CD4-positive, alpha-beta T cell treated with Interleukin-10 for 1 hour (primary cell): ENCODE measurements around the gene NRG2.

Source experiments
- DNase-seq: peaks from one replicate; pipeline ENCODE4 v3.0.0-alpha.2; 2020

The NRG2 gene

GRCh38 chr5:139926797-139927503 lies 116.1 kb downstream of the NRG2 start:
- DNase-seq: no peak

GRCh38 chr5:139925650-139926640 lies 117.2 kb downstream of the NRG2 start:
- peak; percentile 40 for DNase-seq

GRCh38 chr5:139925216-139925562 lies 117.9 kb downstream of the NRG2 start:
- no peak for DNase-seq

GRCh38 chr5:139924294-139925215 lies 118.5 kb downstream of the NRG2 start:
- no peak for DNase-seq

- DNase-seq: no peak
Observed at GRCh38 chr5:139919308-139919707, 123.8 kb downstream of the NRG2 start.

GRCh38 chr5:139915834-139916233 lies 127.3 kb downstream of the NRG2 start:
- DNase-seq: no peak

GRCh38 chr5:139915266-139915665 lies 127.8 kb downstream of the NRG2 start:
- DNase-seq: no peak

GRCh38 chr5:139914218-139914807 lies 128.8 kb downstream of the NRG2 start:
- no peak for DNase-seq

GRCh38 chr5:139912804-139913203 lies 130.3 kb downstream of the NRG2 start:
- DNase-seq: no peak

GRCh38 chr5:139912158-139912557 lies 130.9 kb downstream of the NRG2 start:
- no peak for DNase-seq

- DNase-seq: no peak
Observed at GRCh38 chr5:139911425-139912120, 131.5 kb downstream of the NRG2 start.

GRCh38 chr5:139910901-139911300 lies 132.2 kb downstream of the NRG2 start:
- DNase-seq: no peak

- no peak for DNase-seq
Observed at GRCh38 chr5:139910036-139910435, 133.1 kb downstream of the NRG2 start.

GRCh38 chr5:139908749-139909148 lies 134.3 kb downstream of the NRG2 start:
- DNase-seq: no peak

- no peak for DNase-seq
Observed at GRCh38 chr5:139906661-139907060, 136.4 kb downstream of the NRG2 start.

- no peak for DNase-seq
Observed at GRCh38 chr5:139904816-139905661, 138.1 kb downstream of the NRG2 start.

GRCh38 chr5:139904566-139904815 lies 138.6 kb downstream of the NRG2 start:
- no peak for DNase-seq

GRCh38 chr5:139903795-139904565 lies 139.1 kb downstream of the NRG2 start:
- DNase-seq: no peak

GRCh38 chr5:139903450-139903794 lies 139.7 kb downstream of the NRG2 start:
- no peak for DNase-seq

- no peak for DNase-seq
Observed at GRCh38 chr5:139901986-139902385, 141.1 kb downstream of the NRG2 start.

GRCh38 chr5:139901251-139901575 lies 141.9 kb downstream of the NRG2 start:
- no peak for DNase-seq
